Measurements from ENCODE around the gene HTT. TPM values are rescaled to one million over a fixed set of nuclear protein-coding genes. Genes with fewer than 3 reads are reported as not detected.

Gene HTT
- total RNA-seq, 1 experiment from 2014 or later = 64.4 TPM

DNA sequence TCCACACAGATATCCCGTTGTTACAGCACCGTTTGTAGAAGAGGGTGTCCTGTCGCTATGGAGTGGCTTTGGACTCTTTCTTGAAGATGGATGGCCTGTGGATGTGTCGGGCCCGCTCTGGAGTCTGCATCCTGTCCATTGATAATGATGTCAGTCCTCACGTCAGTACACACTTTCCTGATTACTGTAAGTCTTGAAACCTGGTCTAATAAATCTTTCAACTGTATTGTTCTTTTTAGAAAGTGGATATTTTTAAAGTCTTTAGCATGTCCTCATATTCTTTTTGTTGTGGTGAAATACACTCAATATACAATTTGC lies 189.4 kb downstream of the HTT start:
- no peaks in the 10 kb centered on the region for H4K20me1 ChIP-seq (ENCODE audit: control insufficient read depth, insufficient read depth, insufficient read length)
- H3K23me2 ChIP-seq (ENCODE audit: insufficient read length, low read depth, low read length, poor library complexity, severe bottlenecking) = no peaks in the 10 kb centered on the region
- Mint-ChIP-seq H3K9me3 (no peaks in the 10 kb centered on the region; a peak in 1 of 5 replicates), H3K4me1 (peaks cover 4 to 10% of the 10 kb centered on the region in 2 experiments; a peak in 3 of 4 replicates), H3K27ac (no peak overlapping the region), H3K36me3 (ENCODE audit: insufficient read depth in 1 of 3, low read depth in 3 of 3) (no peaks in the 10 kb centered on the region), H3K27me3 (ENCODE audit: low read depth) (peaks cover 17% of the 10 kb centered on the region), H3K4me3 (no peak overlapping the region)
- no peak overlapping the region for H3K56ac ChIP-seq (ENCODE audit: insufficient read length, low read depth, low read length)
- no peak overlapping the region for H2BK12ac ChIP-seq (ENCODE audit: insufficient read length, low read depth, low read length)
- H2AFZ ChIP-seq (ENCODE audit: low read length) = no peak overlapping the region
- H2BK20ac ChIP-seq (ENCODE audit: low read depth, low read length, poor library complexity, severe bottlenecking) = no peak overlapping the region
- H4K5ac ChIP-seq (ENCODE audit: insufficient read length, low read depth, low read length) = no peak overlapping the region
- H3T11ph ChIP-seq (ENCODE audit: low read length) = no peak overlapping the region
- no peak overlapping the region for H2BK120ac ChIP-seq (ENCODE audit: low read depth, low read length, poor library complexity, severe bottlenecking)
- H3K18ac ChIP-seq (ENCODE audit: insufficient read length, low read depth, low read length) = no peak overlapping the region
- no peak overlapping the region for H4K8ac ChIP-seq (replicated peaks; ENCODE audit: insufficient read length, low read depth, low read length)
- no peak overlapping the region for H3K9ac ChIP-seq (ENCODE audit: extremely low read depth, insufficient read length, low read length)
- no peak overlapping the region for H2BK5ac ChIP-seq (ENCODE audit: insufficient read length, low read length)
- H3K4ac ChIP-seq (ENCODE audit: low read depth, low read length) = no peak overlapping the region
- H3K27ac ChIP-seq (ENCODE audit: insufficient read length, low read depth, low read length) = no peak overlapping the region
- no peak overlapping the region for H2AK5ac ChIP-seq (ENCODE audit: insufficient read length, low read length)
- WGBS (ENCODE audit: extremely low coverage, insufficient read length, low lambda C conversion rate) = no CpG with 5 or more reads among the region's 6 CpGs
- H3K79me1 ChIP-seq (ENCODE audit: insufficient read depth, low read depth, low read length, poor library complexity, severe bottlenecking) = no peaks in the 10 kb centered on the region
- H3K9me3 ChIP-seq (ENCODE audit: control insufficient read depth, low read depth, low read length) = no peaks in the 10 kb centered on the region
- H3K4me2 ChIP-seq (ENCODE audit: insufficient read depth, insufficient read length, low read length) = no peak overlapping the region
- H4K91ac ChIP-seq (ENCODE audit: insufficient read length, low read depth, low read length) = no peak overlapping the region
- no peaks in the 10 kb centered on the region for H3K79me2 ChIP-seq (ENCODE audit: insufficient read depth, low read length)
- TF ChIP-seq CTCF (conservative IDR thresholded peaks at IDR 0.05) = no peak
- no peak for DNase-seq
- H3K23ac ChIP-seq (ENCODE audit: insufficient read length, low read depth, low read length) = no peak overlapping the region
- no peak overlapping the region for H2BK15ac ChIP-seq (ENCODE audit: low read depth, low read length)
- H3K14ac ChIP-seq (ENCODE audit: insufficient read depth, low read length) = no peak overlapping the region
- no peaks in the 10 kb centered on the region; the same call in 1 of the 2 replicates for H3K27me3 ChIP-seq (ENCODE audit: insufficient read depth, low read length)
- no peaks in the 10 kb centered on the region for H3K4me1 ChIP-seq (ENCODE audit: insufficient read depth, low read length)
